Glomerular visceral epithelial cell (primary cell): ENCODE results near the gene CAMTA1.

Source experiments
- DNase-seq: peaks from one replicate; pipeline ENCODE4 v3.0.0-alpha.2; 2016; ENCODE audit errors: extremely low spot score

CAMTA1 gene

GRCh38 chr1:7650801-7651200, 865.5 kb downstream of the CAMTA1 start:
- no peak for DNase-seq

- DNase-seq = no peak
These were observed 865.9 kb downstream of the CAMTA1 start for GRCh38 chr1:7651203-7651602.

- no peak for DNase-seq
These were observed 866.8 kb downstream of the CAMTA1 start for GRCh38 chr1:7652061-7652460.

GRCh38 chr1:7652515-7653098, 867.4 kb downstream of the CAMTA1 start:
- no peak for DNase-seq

GRCh38 chr1:7654725-7655124, 869.5 kb downstream of the CAMTA1 start:
- no peak for DNase-seq

- no peak for DNase-seq
These were observed 870.1 kb downstream of the CAMTA1 start for GRCh38 chr1:7655354-7655753.

- DNase-seq = no peak
These were observed 871.4 kb downstream of the CAMTA1 start for GRCh38 chr1:7656557-7657215.

GRCh38 chr1:7657287-7658016, 872.2 kb downstream of the CAMTA1 start:
- DNase-seq = no peak

GRCh38 chr1:7658099-7658498, 872.8 kb downstream of the CAMTA1 start:
- DNase-seq = no peak

- DNase-seq = no peak
These were observed 874.3 kb downstream of the CAMTA1 start for GRCh38 chr1:7659514-7659913.

- DNase-seq = no peak
These were observed 878.3 kb downstream of the CAMTA1 start for GRCh38 chr1:7663451-7664146.

GRCh38 chr1:7664147-7664892, 879.1 kb downstream of the CAMTA1 start:
- no peak for DNase-seq

GRCh38 chr1:7664893-7665250, 879.6 kb downstream of the CAMTA1 start:
- no peak for DNase-seq

GRCh38 chr1:7666249-7666648, 881.0 kb downstream of the CAMTA1 start:
- DNase-seq = no peak

GRCh38 chr1:7667159-7667558, 881.9 kb downstream of the CAMTA1 start:
- DNase-seq = no peak

GRCh38 chr1:7667625-7668218, 882.5 kb downstream of the CAMTA1 start:
- DNase-seq = peak; percentile 85

- DNase-seq = peak; percentile 60
These were observed 884.5 kb downstream of the CAMTA1 start for GRCh38 chr1:7669559-7670311.

- DNase-seq = no peak
These were observed 885.3 kb downstream of the CAMTA1 start for GRCh38 chr1:7670334-7671145.

- no peak for DNase-seq
These were observed 885.9 kb downstream of the CAMTA1 start for GRCh38 chr1:7671146-7671465.

- DNase-seq = no peak
These were observed 886.4 kb downstream of the CAMTA1 start for GRCh38 chr1:7671676-7672075.
